Stimulated activated CD8-positive, alpha-beta memory T cell treated with anti-CD3 and anti-CD28 coated beads, Interleukin-15, amount 100 ng/mL, for 1 hour (primary cell): ENCODE results near the gene TDRD7.

Source experiments
- DNase-seq: peaks from one replicate; pipeline ENCODE4 v3.0.0-alpha.2; 2020; ENCODE audit warnings: low read depth

The TDRD7 gene, protein sequence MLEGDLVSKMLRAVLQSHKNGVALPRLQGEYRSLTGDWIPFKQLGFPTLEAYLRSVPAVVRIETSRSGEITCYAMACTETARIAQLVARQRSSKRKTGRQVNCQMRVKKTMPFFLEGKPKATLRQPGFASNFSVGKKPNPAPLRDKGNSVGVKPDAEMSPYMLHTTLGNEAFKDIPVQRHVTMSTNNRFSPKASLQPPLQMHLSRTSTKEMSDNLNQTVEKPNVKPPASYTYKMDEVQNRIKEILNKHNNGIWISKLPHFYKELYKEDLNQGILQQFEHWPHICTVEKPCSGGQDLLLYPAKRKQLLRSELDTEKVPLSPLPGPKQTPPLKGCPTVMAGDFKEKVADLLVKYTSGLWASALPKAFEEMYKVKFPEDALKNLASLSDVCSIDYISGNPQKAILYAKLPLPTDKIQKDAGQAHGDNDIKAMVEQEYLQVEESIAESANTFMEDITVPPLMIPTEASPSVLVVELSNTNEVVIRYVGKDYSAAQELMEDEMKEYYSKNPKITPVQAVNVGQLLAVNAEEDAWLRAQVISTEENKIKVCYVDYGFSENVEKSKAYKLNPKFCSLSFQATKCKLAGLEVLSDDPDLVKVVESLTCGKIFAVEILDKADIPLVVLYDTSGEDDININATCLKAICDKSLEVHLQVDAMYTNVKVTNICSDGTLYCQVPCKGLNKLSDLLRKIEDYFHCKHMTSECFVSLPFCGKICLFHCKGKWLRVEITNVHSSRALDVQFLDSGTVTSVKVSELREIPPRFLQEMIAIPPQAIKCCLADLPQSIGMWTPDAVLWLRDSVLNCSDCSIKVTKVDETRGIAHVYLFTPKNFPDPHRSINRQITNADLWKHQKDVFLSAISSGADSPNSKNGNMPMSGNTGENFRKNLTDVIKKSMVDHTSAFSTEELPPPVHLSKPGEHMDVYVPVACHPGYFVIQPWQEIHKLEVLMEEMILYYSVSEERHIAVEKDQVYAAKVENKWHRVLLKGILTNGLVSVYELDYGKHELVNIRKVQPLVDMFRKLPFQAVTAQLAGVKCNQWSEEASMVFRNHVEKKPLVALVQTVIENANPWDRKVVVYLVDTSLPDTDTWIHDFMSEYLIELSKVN

DNA sequence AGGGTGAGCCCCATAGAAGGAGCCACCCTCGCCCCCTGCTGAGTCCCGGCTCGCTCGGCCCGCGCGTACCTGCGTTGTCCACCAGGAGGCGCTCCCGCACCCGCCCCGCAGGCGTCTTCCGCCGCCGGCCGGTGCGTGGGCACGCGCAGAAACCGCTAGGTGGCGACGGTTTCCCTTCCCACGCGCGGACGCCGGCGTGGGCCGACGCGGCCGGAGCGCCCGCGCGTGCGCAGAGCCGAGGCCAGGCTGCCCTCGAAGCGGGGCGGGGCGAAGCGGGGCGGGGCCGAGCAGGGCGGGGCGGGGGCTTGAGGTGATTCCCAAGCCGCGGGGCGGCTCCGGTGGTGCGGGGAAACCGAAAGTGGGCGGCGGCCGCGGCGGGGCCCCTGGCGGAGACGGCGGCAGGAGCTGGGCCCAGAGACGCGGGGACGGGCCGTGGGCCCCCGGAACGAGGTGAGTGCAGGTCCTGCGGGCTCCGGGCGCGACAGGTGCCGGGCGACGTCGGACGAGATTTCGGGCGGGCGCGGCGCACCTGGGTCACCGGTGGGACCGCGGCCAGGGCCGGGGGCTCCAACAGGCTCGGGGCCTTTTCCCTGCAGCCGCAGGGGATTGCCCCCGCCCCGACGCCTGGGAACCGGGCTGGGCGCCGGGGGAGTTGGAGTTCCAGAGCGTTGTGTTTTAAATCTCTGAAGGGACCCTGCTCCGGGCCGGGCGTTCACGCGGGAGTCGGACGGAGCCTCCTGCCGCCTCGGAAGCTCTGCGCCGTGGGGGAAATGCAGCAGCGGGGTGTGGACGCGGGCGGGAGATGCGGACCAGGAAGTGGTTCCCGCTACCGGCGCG, at the start of gene TDRD7:
Gene TDRD7 (plus strand): TSS at position 308 of the 837 bp plus-strand sequence. CDS start 16,370 bp downstream, outside the sequence.
- DNase-seq: peak; percentile 80

DNA sequence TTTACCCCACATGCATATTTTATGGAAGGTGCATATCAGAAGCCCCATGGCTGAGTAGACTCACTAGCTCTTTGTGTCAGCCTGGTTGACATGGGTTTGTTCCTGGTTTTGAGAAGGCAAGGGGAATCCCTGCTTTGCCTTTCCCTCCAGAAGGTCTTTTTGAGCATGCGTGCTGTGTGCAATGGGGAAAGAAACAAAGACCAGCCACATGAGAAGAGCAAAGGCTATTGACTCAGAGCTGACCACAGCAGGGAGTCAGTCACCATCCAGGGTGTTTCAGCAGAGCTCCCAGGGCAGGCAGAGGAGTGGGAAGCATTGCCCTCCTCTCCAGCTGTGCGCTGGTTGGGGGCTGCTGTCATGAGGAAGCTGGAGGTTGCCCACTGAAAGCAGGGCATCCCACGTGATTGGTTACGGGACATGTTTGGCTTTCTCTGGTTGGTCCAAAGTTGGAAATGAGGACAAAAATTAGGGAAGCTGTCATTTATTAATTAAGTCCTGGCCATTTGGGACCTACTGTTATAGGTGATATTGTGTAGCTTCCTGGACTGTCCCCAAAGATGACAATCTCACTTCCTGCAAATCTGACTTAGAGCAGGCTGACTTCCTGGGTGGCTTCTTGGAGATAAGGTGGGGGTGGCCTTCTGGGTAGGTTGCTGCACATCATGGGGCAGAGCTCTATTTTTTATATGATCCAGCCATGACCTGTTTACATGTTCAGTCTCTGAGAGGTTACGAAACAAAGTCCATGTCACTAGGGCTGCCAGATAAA, 48.9 kb upstream of the TDRD7 start:
- DNase-seq: no peak

DNA sequence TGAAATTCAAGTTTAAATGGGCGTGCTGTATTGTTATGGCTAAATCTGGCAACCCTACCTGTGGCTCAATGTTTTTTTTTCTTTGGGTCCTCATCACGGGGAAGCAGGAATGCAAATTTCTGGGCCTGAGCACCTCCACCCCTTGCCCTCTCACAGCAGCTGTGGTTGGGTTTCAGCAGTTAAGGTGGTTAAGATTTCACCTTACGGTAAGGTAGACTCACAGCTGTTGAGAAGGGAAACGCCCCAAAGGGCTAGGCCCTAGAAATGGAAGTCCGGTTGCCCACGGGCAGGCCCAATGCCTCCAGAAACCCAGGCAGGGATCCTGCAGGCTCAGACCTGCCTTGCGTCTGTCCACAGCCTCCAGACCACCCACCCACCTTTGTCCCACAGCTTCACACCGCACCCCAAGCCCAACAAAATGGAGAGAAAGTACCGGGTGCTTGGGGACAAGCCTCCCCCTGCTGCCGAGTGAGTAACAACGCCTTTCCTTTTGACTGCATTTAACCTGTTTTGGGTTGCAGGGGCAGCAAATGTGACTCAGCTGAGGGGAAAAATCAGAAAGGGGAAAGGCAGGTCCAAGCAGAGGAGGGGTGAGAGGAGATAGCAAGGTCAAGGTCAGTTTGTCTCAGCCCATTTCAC, 48.1 kb upstream of the TDRD7 start:
- DNase-seq: no peak

DNA sequence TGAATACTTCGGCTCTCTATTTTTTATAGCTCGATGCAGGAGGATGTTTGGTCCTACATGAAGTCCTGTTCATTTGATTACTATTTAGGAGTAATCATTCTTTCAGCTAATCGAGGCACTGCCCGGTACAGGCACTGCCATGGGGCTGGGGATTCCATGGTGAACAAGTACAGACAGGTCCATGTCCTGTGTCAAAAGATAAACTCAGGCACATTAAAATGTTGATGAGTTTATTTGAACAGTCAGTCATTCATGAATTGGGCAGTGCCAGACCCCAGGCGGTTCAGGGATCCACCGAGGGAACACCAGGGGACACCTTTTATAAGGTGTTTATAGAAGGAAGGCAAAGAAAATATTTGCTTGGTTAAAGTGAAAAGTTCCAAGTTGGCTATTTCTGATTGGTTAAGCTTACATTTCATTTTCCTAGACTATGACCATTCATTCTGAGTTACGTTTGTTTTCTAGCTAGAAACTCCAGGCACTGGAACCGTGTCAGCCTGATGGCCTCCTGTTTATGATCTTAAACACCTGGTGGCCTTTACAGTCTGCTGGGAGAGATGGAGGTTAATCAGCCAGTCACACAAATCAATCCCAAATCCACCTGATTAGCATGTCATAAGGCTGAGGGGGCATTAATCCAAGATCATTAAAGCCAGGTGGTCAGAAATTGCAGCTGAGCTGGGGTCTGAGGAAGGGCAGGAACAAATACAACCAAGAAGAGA, 47.0 kb upstream of the TDRD7 start:
- no peak for DNase-seq

DNA sequence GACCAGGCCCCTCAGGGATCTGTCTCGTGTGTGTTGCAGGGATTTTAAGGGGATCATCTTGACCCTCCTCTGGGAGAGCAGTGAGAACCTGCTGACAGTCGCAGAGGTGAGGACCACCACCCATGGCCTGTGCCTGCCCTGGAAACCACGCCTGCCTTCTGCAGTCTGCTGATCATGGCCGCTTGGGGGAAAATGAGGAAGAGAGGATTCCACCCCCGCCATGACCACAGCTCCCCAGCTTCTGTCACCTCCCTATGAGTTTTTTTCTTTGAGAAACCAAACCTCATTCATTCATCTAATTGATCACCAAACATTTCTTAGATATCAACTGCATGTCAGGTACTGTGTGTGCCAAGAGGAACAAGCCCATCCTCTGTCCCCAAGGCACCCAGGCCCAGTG, 46.3 kb upstream of the TDRD7 start:
- no peak for DNase-seq

DNA sequence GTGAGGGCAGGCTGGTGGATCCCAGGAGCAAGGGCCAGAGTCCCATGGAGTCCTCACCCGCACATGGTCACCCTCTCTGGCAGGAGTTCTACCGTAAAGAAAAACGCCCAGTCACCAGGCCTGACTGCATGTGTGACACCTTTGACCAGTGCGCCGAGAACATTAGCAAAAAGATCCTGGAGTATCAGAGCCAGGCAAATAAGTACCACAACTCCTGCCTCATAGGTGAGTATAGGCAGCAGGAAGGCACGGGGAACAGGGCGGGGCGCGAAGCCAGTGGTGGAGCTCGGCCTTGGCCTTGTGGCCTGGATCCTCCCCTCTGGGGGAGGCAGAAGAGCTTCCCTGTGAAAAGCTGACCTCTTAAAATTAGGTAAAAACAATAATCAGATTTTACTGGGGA, 45.4 kb upstream of the TDRD7 start:
- no peak for DNase-seq

DNA sequence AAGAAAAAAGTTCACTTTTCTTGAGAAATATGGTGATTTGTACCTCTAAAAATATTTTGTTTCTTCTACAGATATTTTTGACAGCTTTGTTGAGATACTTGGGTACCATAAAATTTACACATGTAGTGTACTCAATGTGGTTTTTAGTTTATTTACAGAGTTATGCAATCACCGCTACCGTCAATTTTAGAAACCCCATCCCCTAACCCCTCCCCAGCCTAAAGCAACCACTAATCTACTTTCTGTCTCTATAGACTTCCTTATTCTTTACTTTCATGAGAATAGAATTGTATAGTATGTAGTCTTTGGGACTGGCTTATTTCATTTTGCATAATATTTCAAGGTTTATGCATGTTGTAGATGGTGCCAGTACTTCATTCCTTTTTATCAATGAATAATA, 45.0 kb upstream of the TDRD7 start:
- no peak for DNase-seq

DNA sequence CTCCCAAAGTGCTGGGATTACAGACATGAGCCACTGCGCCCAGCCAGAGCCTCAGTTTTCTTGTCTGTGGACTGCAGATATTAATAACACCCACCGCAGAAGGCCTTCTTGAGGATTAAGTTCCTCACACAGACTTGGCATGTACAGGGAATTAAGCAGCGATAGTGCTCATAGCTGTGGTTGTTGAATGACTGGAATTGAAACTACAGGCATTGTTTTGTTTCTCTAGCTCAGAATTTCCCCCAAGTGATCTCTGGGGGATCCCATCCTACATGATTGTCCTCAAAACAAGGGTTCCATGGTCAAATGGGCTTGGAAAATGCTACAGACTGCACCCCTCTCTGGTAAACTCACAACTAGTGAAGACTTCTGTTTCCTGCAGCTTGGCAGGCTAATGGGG, 44.2 kb upstream of the TDRD7 start:
- DNase-seq: no peak

DNA sequence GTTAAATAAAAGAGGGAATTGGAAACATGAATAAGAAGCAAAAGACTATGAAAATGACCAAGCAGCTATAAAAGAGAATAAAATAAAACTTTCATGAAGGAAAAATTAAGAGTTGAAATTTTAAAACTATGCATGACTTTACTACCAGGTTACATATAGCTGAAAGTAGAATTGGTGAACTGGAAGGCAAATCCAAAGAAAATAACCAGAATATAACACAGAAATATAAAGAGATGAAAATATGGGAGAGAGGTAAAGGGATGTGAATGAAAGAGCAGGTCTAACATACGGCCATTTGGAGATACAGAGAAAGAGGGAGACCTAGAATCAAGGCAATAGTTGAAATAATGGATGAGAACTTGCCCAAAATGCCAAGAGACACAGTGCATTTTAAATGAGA, 42.9 kb upstream of the TDRD7 start:
- no peak for DNase-seq

DNA sequence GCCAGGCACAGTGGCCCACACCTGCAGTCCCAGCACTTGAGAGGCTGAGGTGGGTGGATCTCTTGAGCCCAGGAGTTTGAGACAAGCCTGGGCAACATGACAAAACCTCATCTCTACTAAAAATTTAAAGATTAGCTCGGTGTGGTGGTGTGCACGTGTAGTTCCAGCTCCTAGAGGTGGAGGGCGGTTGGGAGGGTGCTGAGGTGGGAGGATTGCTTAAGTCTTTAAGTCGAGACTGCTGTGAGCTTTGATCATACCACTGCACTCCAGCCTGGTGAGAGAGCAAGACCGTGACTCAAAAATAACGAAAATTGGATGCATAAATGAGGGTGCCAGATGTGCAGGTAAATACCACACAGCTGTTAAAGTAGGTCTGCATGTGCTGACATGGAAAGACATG, 39.3 kb upstream of the TDRD7 start:
- no peak for DNase-seq

DNA sequence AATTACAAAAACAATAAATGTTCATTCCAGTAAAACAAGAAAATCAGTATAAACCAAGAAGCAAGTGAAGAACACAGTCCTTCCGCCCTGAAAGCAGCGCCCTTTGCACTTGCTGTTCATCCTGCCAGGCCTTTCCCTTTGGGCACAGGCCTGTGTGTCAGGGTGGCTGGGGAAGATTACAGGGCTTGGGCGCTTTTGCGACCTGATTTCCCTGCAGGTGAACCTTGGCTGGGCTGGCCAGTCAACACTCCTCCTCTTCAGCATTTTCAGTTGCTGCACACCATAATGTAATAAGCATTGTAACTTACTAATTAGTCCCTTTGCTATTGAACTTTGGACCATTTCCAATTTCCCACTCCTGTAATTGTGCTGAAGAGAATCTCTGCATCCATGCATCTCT, 38.6 kb upstream of the TDRD7 start:
- DNase-seq: no peak

DNA sequence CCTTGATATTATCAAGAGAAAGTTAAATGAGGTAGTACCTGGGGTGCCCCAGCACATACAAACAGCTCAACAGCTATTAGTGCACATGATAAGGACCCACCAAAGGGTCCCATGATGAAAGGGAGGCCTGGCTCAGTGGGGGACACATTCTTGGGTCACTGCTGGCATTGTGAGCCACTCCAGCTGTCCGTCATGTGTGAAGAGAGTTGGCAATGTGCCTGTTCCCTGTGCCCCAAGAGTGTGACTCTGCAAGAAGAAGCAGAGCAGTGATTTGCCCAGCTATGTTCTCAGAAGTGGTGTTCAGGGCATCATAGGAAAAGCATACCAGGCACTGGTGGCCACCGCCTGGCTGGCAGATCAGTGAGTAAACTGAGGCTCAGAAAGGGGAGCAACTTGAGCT, 37.1 kb upstream of the TDRD7 start:
- DNase-seq: no peak

DNA sequence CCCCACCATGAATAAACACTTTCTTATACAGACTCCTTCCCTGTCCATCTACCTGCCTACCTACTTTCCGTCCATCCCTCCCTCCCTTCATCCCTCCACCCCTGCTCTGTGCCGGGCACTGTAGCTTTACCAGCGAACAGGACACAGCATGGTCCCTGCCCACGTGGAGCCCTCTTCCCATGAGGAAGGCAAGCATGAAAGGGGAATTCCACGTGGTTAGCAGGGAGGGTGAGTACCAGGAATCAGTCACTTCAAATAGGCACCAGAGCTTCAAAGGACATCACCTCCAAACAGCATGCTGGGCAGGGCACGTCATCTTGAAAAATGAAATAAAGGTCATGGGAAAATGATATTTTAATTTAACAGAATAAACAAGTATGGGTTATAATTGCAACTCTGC, 35.0 kb upstream of the TDRD7 start:
- no peak for DNase-seq

DNA sequence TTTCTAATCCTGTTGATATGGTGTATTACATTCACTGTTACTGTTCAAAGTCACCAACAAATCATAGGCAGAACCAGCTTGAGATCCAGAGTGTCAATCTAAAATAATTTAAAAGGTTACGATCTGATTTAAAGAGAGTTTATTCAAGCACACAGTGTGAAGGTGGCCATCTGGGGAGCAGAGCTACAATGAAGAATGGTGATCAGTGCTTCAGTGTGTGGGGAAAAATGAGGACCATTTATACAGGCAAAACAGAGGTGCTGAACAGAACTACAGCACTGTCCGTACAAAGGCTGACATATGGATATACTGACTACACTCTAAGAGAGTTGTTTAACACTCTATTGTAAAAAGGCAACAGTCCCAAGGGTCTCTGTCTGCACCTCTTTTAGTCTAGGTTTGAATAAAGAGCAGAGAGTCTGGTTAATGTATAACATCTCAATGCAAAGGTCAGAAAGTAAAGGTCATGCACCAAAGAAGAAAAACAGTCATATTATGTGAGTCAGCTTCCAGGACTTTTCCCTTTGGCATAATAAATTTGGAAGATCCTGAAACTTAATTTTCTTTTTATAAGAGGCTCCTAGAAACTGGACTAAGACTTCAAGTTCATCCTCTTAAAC, 29.7 kb upstream of the TDRD7 start:
- no peak for DNase-seq

DNA sequence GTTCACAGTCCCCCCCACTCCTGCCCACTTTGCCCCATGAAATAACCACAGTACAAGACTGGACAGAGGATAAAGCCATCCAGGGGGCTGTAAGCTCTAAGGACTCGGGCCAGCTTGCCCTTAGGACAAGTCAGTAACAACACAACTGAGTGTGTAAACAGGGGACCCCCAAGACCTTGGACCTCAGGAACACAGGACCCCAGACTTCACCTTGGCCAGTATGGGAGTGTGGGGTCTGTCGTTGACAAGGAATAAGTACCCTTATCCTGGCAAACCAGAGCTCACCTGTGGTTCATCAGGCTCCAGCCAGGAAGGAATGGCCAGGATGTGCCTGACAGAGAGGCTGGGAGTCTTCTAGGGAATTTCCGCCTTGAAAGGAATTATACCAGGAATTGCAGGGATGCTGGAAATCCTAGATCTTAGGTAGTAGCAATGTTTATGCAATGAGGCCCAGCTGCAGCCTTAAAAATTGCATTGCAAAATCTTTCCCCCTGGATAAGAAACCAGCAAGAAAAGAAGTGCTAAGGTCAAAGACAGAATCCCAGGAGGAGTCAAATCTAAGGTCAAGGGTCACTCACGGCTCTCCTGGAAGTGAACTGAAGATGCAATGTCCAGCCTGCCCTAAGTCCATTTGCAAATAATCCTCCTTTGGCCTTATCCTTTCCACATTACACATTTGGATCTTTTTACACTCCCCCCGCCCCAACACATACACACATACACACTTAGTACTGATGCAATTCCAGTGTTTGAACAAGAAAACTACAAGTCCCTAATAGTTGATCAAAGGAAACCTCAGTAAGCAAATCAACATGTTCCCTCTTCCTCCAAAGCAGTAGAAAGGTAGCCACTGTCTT, 27.3 kb upstream of the TDRD7 start:
- DNase-seq: no peak

DNA sequence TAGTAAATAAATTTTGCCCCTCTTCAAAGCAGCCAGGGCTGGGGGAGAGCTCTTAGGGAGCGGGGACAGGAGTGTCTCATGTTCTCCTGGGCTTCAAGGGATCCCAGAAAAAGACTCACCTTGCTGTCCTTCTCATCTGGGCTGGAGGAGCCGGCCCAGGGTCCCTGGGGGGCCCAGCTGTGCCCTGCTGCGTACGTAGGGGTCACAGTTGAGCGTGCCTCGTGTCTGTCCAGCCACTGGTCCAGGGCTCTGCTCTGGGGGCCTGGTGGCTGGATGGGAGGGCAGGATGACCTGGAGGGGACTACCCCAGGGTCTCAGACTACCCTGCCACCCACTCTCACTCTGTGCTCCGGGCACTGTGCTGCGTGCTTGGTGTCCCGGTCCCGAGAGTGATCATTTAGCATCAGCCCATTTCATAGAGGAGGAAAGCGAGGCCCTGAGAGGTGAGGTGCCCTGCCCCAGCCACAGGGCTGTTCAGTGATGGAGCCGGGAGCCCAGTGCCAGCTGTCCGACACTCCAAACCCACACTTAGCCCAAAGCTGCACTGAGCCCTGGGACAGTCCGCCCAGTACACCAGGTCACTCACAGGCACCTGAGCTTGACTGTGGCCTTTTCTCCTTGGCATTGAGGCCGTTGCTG, 26.2 kb upstream of the TDRD7 start:
- no peak for DNase-seq

DNA sequence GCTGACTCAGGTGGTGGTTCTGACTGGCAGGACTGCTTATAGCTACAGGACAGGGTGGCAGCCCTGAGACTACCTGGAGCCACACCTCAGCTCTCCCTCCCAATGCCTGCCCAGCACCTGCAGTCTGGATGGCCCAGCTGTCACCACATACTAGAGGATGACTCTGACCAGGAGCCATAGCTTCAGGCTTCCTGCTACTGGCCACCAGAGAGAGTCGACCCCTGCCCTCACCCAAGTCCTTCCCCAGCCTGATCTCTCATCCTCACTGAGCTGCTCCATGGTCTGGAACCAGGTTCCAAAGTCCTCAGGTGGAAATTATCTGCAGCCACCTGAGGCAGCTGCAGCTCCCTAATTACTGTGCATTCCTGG, 25.6 kb upstream of the TDRD7 start:
- DNase-seq: no peak
